ENCODE results near the gene NUTF2.
"Not testable (repeated sequence)": the region's sequence is repeated elsewhere in the genome, so short reads cannot be mapped to it uniquely, and the experiment has no call there.

NUTF2 gene

DNA sequence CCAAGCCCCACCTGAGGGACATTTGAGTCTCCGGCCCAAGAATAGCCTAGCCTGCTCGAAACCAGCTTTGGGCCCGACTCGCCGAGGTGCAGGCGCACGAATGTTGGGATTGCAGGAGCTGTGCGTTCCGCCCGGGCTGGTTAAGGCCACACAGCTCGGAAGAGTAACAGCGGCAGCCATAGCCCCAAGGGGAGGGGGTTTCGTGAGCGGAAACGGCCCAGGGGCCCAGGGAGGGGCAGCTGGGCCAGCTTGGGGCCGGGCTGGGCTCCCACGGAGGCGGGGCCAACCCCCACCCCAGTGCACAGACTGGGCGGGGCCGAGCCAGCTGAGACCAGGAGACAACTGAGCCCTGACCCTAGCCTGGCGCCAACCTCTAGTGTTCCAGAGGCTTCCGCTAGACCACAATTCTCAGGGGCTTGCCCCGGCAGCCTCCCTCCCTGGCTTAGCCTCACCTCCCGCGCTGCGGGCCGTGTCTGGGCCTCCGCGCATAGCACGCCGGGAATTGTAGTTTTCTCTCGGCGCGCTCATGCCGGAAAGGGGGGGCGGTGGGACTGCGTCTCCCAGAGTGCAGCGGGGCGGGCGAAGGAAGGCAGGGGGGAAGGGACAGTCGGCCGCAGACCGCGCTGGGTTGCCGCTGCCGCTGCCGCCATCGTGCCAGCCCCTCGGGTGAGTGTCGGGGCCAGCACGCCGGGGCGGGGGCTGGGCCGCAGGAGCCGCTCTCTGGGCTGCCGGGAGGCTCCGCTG is at the start of gene NUTF2:
TSS of gene NUTF2 (plus strand) at position 614 of the 744 bp plus-strand sequence. CDS start 18,198 bp downstream, outside the sequence.
- DNase-seq = peak; percentile 96

DNA sequence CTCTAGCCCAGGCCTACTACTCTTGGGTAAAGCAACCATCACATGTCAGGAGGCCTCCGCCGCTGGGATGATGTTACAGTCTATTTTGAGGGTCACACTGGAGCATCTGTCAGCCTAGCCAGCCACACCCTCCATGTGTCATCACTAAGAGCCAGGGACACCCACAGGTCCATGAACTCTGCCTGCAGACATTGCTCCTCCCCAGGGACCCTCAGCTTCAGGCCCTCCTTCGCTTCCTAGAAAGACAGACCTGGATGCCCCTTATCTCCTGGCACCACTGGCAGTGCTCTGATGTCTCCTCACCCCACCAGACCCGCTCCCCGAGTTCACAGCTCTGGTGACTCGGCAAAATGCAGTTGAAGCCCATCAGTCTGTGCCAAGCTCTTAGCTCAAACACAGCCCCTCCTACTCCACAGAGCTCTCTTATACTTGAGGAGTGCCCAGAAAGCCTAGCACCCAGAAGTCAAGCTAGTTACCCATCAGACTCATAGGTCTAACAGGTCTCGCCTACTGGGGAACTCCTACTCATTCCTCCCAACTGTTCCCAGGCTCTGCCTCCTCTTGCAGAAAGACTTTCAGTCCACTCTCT is 46.3 kb upstream of the NUTF2 start:
- no peak for DNase-seq

DNA sequence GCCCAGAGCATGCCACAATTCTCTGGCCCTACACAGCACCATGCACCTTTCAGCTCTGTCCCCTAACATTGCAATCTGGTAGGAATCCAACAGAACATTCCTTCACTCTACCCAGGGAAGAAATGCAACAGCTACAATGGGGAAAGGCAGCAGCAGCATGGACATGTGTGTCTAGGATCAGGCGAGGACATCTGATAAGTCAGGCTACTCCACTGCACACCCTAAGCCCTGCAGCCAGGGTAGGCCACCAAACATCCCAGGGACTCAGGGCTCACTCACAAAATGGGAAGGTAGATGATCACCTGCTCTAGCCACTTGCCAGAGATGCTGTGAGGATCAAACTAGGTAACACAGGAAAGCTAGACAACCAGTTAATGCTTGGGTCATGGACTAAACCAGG is 45.5 kb upstream of the NUTF2 start:
- DNase-seq = no peak

DNA sequence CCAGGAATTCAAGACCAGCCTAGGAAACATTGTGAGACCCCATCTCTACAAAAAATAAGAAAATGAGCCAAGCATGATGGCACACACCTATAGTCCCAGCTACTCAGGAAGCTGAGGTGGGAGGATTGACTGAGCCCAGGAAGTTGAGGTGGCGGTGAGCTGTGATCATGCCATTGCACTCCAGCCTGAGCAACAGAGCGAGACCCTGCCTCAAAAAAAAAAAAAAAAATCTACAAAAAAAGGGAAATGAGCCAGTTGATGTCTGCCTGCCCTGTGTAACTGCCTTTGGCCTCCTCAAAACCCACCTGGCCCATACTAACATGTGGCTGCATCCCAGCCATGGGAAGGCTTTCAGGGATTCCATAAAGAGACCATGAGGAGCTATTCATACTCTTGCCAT is 44.9 kb upstream of the NUTF2 start:
- no peak for DNase-seq

DNA sequence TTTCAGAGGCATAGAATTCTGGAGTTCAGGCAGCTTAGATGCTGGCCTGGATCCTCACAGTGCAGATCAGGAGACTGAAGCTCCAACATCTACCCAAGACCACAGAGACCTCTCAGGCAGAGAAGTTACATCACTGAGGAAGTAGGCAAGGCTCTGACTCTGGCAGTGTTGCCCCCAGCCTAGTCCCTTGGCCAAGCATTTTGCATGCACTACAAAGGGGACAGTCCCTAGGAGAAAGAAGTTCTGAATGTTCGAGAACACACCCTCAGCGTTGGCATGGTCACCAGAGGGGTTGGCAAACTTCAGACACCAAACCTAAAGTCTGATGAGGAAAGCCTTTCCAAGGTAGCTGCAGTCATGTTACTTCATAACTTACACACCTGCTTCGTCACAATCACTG is 42.8 kb upstream of the NUTF2 start:
- no peak for DNase-seq

DNA sequence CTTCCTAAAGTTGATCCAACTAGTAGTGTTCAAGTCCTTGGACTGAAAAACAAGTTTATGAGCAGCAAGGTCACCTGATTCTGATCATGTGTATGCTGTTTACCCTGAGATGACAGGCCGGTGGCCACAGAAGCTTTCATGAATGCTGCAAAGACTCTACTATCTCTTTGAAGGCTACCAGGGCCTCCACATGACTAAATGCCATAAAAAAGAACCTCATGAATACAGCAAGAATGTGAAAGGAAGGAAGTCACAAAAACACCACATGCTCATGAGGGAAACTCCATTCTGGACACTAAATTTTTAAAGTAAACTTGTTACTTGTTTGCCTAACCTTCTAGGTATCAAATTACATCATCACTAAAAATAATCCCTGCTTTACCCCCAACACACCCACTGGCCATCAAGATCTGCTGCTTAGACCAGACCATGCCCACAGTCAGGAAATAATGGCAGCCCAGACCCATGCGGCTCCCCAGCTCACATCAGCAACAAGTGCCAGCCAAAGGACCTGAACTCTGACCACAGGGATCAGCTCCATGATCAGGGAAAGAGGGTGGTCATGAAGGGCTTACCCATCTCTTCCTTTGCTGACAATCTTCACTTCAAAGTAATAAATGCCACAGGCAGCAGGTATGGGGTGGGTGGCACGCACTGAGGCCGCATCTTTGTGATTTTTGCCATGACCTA is 41.7 kb upstream of the NUTF2 start:
- no peak for DNase-seq

DNA sequence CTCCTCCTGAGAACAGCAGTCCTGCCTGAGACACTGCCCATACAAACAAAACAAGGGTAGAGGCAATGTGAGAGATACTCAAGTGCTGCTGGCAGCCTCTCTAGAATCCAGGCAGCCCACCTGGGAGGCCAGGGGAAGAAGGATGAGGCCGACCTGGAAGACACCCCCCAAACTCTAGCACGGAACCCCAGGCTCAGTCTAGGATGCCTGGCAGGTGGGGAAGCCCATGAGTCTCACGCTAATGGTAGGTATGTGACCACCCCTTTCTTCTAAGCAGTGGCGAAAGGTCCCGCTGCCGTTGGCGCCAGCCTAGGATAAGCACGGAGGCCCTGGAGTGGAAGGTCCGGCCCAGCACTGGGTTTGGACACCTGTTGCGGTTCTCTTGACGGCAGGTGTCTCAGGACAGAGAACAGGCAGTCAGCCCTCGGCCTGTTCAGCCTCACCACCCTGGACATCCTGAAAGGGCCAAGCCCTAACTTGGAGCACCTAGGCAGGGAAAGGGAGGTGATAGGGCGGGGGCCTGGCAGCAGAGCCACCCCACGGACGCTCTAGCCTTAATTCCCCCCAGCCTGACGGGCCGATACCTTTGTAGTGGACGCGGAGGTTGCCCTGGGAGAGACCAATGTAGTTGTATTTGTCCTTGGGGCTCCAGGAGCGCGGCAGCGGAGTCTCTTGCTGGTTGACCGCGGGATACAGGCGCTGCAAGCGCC is 40.9 kb upstream of the NUTF2 start:
- no peak for DNase-seq

DNA sequence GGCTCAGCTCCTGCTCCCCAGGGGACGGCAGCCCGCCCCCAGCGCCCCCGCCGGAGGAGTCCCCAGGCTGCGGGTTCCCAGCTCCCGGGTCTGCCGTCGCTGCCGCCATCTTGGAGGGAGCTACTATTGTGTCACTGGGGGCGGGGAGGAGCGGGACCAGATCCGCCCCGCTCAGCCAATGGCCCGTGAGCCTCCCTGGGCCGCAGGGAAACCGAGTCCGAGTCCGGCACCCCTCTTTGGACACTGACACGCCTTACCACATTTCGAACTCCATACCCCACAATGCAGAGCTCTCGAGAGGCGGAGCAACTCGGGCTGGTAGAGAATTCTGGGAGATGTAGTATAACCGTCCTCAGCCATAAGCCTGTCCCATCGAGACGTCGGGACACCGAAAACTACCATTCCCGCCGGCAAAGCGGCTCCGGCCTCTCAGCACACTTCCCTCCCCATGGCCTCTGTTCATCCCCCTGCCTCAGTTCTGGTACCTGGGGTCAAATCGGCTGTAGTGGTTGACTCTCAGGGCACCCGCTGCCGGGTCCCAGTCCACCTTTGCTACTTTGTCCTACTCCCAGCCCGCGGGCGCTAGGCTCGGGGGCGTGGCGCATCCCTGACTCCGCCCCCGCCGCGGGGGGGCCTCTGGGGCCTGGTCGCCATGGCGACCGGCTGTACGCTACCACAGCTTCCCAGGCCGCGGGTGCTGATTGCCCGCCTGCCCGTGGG is 40.1 kb upstream of the NUTF2 start, which contains the start of the genes RANBP10 and TSNAXIP1:
TSS of gene RANBP10 (minus strand) at position 133 of the 720 bp plus-strand sequence. CDS start at position 109, 24 bp downstream.
TSS of gene TSNAXIP1 (plus strand) at position 462 of the 720 bp plus-strand sequence. CDS start 261 bp downstream, outside the sequence.
- peak; percentile 99 for DNase-seq

DNA sequence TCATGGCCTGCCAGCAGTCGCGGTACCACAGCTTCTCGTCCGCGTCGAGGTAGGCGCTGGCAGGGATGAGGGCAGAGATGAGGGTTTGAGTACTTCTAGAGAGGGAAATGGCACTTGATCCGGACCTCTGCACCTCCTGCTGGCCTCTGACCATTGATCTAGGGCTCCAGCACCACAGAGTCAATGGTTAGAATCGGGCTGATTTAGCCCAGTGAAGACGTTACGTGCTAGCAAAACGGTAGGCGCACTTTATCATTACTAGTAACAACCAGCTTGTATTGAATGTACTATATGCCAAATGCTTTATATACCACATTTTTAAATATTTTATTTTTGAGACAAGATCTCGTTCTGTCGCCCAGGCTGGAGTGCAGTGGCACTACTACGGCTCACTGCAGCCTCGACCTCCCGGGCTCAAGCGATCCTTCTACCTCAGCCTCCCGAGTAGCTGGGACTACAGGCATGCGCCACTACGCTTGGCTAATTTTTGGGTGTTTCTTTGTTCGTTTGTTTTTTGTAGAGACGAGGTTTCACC is 39.5 kb upstream of the NUTF2 start:
- DNase-seq = no peak

DNA sequence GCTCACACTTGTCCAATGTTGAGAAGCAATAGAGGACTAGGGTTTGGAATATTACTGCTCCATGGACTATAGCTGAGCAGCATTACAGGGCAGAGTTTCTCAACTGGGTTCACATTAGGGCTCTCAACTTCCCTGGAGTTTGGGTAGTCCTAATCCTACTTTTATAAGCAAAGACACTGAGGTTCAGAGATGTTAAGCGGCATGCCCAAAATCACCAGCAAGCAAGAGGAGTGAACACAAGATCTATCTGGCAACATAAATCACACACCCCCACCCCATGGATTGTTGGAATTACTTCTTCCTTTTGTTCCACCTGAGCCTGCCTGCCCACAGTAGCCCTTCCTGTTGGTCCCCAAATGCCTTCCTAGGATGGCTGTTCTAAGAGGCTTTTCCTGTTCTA is 34.8 kb upstream of the NUTF2 start:
- DNase-seq = no peak

DNA sequence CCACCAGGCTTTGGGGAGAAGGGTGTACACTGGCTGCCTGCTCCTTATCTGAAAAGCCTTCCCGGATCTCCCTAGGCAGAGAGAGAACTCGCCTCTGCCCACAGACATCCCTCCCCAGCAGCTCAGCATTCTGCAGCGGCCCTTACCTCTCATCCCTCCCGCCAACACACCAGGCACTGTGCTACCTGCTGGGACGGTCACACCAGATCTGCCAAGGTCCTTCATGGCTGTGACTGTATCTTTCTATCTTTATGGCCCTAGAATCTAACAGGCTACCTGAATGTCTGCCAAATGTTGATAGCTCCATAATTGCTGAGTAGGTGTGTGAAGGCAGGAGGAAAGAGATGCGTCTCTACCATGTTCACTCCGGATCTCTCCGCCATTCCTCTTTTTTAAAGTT is 32.2 kb upstream of the NUTF2 start:
- no peak for DNase-seq

DNA sequence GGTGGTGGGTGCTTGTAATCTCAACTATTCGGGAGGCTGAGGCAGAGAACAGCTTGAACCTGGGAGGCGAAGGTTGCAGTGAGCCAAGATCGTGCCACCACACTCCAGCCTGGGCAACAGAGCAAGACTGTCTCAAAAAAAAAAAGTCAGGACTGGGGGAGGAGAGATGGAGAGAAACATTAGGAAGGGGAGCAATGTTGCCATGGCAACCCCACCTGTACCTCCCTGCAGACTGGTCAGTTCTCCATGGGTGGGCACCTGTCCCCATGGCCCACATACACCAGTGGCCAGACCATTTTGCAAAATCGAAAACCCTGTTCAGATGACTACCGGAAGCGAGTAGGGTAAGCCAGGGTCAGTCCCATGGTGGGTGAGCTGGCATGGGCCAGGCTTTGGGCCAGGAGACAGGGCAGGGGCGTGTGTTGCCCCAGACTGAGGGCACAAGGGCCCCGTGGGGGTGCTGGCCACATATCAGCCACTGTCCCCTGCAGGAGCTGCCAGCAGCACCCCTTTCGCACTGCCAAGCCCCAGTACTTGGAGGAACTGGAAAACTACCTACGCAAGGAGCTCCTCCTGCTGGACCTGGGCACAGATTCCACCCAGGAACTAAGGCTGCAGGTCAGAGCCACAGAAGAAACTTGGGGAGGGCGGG is 26.0 kb upstream of the NUTF2 start:
- no peak for DNase-seq

DNA sequence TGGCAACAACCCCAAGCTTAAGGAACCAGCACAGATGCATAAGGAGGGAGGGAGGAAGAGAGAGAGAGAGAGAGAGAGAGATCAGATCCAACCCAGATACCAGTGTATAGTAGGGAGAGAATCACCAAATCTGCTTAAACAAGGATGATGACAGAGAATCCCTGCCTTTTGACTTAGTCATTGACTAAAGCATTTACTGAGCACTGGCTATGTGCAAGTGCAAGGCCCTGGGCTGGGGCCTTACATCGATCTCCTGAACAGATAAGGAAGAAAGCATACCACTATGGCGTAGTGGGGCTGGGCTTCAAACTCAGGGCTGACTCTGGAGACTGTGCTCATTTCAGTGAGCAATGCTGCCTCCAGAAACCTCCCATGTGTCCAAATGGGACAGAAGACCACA is 24.2 kb upstream of the NUTF2 start:
- DNase-seq = peak; percentile 20

DNA sequence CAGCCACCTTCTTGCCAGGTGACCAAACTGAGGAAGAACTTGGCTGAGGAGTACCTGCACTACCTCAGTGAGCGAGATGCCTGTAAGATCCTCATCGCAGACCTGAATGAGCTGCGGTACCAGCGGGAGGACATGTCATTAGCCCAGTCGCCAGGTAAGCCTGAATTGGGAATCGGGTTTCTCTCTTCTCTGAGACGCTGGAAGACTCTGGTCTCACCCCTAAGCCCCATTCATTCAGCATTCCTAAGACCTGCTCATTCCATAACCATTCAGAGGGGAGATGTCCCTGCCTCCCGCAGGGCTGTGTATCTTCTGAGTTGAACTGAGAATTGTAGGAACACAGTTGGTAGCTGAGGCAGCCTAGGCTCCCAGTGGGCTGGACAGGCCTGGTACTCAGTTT is 21.6 kb upstream of the NUTF2 start:
- DNase-seq = no peak

DNA sequence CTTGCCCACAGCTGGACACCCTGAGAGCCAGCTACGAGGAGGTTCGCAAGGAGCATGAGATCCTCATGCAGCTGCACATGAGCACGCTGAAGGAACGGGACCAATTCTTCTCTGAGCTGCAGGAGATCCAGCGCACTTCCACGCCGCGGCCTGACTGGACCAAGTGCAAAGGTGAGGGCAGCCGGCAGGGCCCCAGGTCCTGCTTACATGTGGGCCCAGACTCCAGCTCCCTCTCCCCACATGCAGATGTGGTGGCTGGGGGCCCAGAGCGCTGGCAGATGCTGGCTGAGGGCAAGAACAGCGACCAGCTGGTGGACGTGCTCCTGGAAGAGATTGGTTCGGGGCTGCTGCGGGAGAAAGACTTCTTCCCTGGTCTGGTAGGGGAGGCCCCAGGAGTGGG is 20.8 kb upstream of the NUTF2 start:
- no peak for DNase-seq

DNA sequence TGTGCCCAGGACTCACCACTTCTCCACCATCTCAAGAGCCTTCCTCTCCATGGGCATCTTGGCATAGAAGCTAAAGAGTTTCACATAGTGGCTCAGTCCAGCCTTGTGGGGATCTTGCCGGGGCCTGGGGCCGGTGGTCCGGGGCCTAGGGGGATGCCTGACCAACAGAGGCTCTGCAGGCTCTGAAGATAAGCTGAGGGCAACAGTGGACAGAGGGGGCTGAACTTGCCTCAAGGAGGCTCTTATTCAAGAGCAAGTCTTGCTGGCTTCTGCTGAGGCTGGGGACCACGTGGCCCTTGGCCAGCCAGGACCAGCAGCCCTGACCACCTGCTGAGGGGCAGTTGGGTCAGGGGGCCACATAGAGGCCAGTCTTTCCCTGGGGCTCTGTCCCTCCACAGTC is 18.1 kb upstream of the NUTF2 start:
- no peak for DNase-seq

DNA sequence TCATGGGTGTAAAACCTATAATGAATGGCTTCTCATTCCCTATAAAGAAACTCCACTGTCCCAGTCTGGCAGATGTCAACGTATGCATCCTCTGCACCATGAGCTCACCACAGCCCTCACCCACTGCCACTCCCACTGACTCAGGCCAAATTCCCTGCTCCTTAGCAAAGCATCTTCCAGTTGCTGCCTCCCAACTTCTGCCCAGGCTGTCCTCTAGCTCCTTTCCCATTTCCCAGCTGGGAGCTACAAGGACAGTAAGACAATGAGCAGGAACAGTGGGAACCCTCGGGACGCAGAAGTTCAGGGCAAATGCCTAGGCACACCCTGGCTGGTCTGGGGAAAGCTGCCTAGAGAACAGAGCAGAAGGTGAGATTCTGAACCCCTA is 13.7 kb upstream of the NUTF2 start:
- peak; percentile 61 for DNase-seq

DNA sequence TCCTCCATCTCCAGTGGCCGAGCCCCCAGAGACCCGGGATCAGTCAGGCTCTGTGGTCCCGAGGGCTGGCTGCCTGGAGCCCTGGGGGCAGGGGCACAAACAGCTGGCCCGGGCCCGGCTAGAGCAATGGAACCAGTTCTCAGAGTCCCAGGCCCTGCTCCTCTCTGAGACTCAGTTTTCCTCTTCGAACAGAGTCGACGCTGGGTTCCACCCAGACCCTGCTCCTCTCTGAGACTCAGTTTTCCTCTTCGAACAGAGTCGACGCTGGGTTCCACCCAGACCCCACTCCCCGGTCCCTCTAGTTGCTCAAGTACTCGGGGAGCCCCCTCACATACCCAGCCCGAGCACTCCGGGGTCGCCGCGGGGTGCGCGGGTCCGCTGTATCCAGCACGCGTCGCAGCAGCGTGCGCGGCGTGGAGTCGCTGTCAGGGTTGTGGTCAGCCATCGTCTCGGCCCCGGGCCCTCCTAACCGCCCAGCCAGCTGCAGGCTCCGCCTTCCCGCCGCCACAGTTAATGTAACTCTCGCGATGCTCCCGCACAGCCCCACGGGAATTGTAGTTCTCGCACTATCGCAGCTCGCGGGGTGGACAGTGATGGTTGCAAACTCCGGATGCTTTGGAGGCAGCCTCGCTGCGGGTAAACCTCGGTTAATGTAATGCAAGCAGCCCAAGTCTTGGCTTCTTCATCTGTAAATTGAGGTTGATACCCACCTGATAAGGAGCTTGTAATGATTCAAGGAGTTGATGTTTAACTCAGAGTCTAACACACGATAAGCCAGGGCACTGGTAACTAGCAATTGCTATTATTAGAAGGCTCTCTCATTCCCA is 13.1 kb upstream of the NUTF2 start:
- peak; percentile 85 for DNase-seq

DNA sequence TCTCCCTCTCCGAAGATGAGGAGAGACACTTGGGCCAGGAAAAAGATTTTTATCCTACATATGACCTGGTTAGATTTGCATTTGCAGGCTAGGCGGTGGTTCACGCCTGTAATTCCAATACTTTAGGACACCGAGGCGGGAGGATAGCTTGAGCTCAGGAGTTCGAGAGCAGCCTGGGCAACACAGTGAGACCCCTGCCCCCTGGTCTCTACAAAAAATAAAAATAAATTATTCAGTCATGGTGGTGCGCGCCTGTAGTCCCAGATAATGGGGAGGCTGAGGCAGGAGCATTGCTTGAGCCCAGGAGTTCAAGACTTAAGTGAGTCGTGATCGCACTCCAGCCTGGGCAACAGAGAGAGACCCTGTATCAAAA is 12.5 kb upstream of the NUTF2 start:
- DNase-seq = no peak

DNA sequence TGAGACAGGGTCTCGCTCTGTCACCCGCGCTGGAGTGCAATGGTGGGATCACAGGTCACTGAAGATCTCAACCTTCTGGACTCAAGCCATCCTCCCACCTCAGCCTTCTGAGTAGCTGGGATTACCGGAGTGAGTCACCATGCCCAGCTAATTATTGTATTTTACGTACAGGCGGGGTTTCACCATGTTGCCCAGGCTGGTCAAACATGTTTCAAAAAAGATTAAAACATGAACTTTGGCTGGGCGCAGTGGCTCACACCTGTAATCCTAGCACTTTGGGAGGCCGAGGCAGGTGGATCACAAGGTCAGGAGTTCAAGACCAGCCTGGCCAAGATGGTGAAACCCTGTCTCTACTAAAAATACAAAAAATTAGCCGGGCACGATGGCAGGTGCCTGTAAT is 9.5 kb upstream of the NUTF2 start:
- not testable (repeated sequence) for DNase-seq

DNA sequence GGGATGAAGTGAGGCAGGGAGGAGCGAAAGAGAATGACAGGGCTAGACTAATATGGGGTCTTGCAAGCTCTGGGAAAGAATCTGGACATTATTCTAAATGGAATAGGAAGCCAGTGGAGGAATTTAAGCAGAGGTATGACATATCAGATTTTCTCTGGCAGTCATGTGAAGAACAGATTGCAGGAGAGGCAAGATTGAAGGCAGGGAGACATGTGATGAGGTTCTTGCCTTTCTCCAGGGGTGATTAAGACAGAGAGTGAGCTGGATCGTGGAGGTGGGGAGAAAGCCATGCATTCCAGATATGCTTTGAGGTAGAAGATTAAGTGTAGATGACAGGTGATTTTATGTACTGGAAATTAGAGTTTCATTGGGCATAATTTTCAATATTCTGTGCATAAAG is 8.9 kb upstream of the NUTF2 start:
- no peak for DNase-seq
